SK-N-DZ (cell line): ENCODE data around the gene ANGPTL2.
"Not testable (repeated sequence)": the region's sequence is repeated elsewhere in the genome, so short reads cannot be mapped to it uniquely, and the experiment has no call there.

Experiments used
- DNase-seq: peaks from one replicate; pipeline ENCODE4 v3.0.0-alpha.2; 2015; ENCODE audit warnings: low spot score

The ANGPTL2 gene

GRCh38 chr9:127154390-127155191 is 32.2 kb upstream of the ANGPTL2 start:
- DNase-seq = no peak

GRCh38 chr9:127154003-127154389 is 31.6 kb upstream of the ANGPTL2 start:
- DNase-seq = no peak

GRCh38 chr9:127153501-127153900 is 31.1 kb upstream of the ANGPTL2 start:
- no peak for DNase-seq

- no peak for DNase-seq
Observed at GRCh38 chr9:127149463-127150390, 27.3 kb upstream of the ANGPTL2 start.

GRCh38 chr9:127149010-127149409 is 26.6 kb upstream of the ANGPTL2 start:
- DNase-seq = no peak

- no peak for DNase-seq
Observed at GRCh38 chr9:127148014-127148413, 25.6 kb upstream of the ANGPTL2 start.

GRCh38 chr9:127147251-127147650 is 24.8 kb upstream of the ANGPTL2 start:
- DNase-seq = no peak

GRCh38 chr9:127146841-127147240 is 24.4 kb upstream of the ANGPTL2 start:
- not testable (repeated sequence) for DNase-seq

- no peak for DNase-seq
Observed at GRCh38 chr9:127144670-127145445, 22.4 kb upstream of the ANGPTL2 start.

- DNase-seq = no peak
Observed at GRCh38 chr9:127143920-127144465, 21.6 kb upstream of the ANGPTL2 start.

- no peak for DNase-seq
Observed at GRCh38 chr9:127142931-127143464, 20.6 kb upstream of the ANGPTL2 start.

- DNase-seq = no peak
Observed at GRCh38 chr9:127142291-127142690, 19.9 kb upstream of the ANGPTL2 start.

- DNase-seq = no peak
Observed at GRCh38 chr9:127140842-127141675, 18.6 kb upstream of the ANGPTL2 start.

- no peak for DNase-seq
Observed at GRCh38 chr9:127140181-127140580, 17.7 kb upstream of the ANGPTL2 start.

- no peak for DNase-seq
Observed at GRCh38 chr9:127139775-127140174, 17.3 kb upstream of the ANGPTL2 start.

- DNase-seq = no peak
Observed at GRCh38 chr9:127139071-127139731, 16.8 kb upstream of the ANGPTL2 start.

- DNase-seq = no peak
Observed at GRCh38 chr9:127138444-127138843, 16.0 kb upstream of the ANGPTL2 start.

GRCh38 chr9:127137640-127138360 is 15.4 kb upstream of the ANGPTL2 start:
- DNase-seq = no peak
